Activated CD4-positive, alpha-beta T cell treated with anti-CD3 and anti-CD28 coated beads, Interleukin-2, Interleukin-4, amounts not matched to agents 100 ng/mL and 50 ng/mL, durations not matched to agents 16 hours and 8 hours (primary cell): ENCODE results near the gene PTPMT1.
A peak's percentile ranks its signal among the peaks of the same experiment; 100 is the strongest.

Experiments
- DNase-seq: peaks from one replicate; pipeline ENCODE4 v3.0.0-alpha.2; 2020; ENCODE audit warnings: low spot score

The PTPMT1 gene

GRCh38 chr11:47578524-47579494 lies 13.4 kb downstream of the PTPMT1 start, which contains the start of the genes KBTBD4 and NDUFS3:
TSS of gene KBTBD4 (minus strand) at chr11:47578970. CDS start at chr11:47578951, 19 bp downstream.
TSS of gene NDUFS3 (plus strand) at chr11:47579074. CDS start at chr11:47579092, 18 bp downstream.
- DNase-seq: peak; percentile 90

GRCh38 chr11:47583844-47584243 lies 18.4 kb downstream of the PTPMT1 start:
- no peak for DNase-seq

DNA sequence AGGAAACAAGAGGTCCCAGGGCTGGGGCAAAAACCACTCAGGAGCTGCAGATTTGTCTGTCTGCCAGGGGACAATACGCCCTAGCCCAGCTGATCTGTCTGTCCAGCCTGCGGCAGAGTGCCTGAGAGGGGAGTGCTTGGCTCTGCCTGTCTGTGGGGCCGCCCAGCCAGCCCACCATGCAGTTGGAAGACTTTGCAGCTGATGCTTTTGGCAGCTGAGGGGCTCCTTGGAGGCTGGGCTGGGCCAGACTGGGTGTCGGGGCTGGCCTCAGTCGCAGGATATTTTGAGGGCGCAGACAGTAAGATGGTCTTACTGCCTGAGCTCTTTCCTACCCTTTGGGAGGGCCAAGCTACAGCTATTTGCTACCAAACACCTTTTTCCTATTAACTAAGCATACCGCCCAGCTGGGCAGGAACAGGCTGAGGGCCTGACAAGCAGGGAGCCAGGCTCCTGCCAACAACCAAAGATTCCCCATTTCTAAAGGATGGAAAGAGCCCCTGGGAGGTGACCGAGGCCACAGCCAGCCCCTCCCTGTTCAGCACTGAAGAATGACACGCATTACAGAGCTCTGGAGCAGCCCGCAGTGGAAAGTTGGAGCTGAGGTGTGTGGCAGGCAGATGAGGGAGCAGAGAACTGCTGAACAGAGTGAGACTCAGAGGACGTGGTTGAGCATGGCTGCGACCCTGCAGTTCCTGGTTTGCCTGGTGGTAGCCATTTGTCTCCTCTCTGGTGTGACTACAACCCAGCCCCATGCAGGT lies 20.9 kb downstream of the PTPMT1 start, which contains the start of gene FAM180B:
Gene FAM180B (plus strand): TSS at position 581 of the 758 bp plus-strand sequence. CDS start 91 bp downstream, at position 672.
- no peak for DNase-seq

DNA sequence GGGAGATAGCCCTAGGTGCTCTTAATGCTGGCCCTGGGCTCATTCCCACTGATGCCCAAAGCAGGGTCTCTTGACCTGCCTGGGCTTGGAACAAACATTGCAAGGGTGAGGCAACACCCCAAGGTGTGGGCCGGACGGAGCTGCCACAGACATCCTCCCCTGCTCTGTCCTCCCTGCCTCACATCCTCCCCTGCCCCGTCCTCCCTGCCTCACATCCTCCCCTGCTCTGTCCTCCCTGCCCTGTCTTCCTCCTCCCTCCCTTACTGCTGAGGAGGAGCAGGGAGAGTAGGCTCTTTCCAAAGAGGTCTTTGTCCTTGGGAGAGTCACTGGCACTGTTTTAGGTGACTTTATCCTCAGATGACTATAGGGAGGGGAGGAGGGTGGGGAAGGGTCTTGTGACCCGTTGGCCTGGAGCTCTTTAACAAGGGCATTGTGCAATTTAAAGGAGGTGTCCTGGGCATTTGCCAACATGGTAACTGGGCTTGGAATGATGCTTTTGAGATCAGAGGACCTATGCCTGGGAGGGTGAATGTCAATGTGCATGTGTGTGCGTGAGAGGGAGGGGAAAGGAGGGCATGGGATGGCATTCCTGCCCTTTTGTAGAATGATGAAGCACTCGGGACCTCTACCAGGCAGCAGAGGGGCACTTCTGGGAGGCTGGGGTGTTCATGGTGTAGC lies 21.8 kb downstream of the PTPMT1 start:
- DNase-seq: no peak

GRCh38 chr11:47587723-47588326 lies 22.4 kb downstream of the PTPMT1 start:
- no peak for DNase-seq

GRCh38 chr11:47589118-47589517 lies 23.7 kb downstream of the PTPMT1 start:
- DNase-seq: no peak

DNA sequence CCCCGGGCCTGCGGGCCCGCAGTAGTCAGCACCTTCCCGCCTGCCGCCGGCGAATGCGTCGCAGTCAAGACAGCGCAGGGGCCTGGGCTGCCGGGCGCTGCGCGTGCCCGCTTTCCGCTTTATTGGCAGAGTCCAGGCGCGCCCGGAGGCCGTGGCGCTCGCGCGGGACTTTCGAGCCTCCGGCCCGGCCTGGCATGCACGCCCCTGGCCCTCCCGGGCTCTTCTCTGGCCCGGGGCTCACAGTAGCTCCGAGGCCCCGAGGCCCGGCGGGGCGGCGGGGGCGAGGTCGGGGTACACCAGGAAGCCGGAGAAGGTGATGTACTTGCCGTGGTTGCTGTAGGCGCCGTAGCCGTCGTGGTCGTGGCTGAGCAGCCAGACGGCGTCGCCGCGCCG lies 24.2 kb downstream of the PTPMT1 start:
- DNase-seq: no peak

- DNase-seq: no peak
Measured at GRCh38 chr11:47589977-47590861, 24.8 kb downstream of the PTPMT1 start.

GRCh38 chr11:47591764-47592163 lies 26.4 kb downstream of the PTPMT1 start:
- no peak for DNase-seq

GRCh38 chr11:47592251-47592650 lies 26.9 kb downstream of the PTPMT1 start:
- no peak for DNase-seq

- no peak for DNase-seq
Measured at GRCh38 chr11:47592970-47593369, 27.6 kb downstream of the PTPMT1 start.

- DNase-seq: no peak
Measured at GRCh38 chr11:47593492-47593933, 28.1 kb downstream of the PTPMT1 start.

GRCh38 chr11:47593934-47594855 lies 28.8 kb downstream of the PTPMT1 start, which contains the start of gene C1QTNF4:
TSS of gene C1QTNF4 (minus strand) at chr11:47594411. CDS start at chr11:47590810, 3,601 bp downstream.
- DNase-seq: no peak

DNA sequence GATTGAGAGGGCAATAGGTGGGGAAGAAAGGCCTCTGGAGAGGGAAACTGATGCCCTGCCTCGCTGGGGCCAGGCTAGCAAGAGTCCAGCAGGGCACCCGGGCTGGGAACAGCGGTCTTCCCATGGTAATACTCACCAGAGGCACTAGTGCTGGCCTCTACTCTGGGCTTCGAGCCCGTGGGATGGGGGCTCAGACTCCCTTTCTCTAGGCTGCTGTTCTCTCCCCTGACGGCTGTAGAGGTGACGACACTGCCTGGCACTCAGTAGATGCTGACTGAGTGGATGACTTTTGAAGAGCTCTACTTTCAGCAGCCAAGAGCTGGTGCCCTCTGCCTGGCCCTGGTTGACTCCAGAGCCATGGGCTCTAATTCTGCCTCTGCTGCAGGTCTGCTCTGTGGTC lies 29.6 kb downstream of the PTPMT1 start:
- DNase-seq: no peak

- DNase-seq: no peak
Measured at GRCh38 chr11:47595967-47596366, 30.6 kb downstream of the PTPMT1 start.

GRCh38 chr11:47599902-47600301 lies 34.5 kb downstream of the PTPMT1 start:
- DNase-seq: no peak

DNA sequence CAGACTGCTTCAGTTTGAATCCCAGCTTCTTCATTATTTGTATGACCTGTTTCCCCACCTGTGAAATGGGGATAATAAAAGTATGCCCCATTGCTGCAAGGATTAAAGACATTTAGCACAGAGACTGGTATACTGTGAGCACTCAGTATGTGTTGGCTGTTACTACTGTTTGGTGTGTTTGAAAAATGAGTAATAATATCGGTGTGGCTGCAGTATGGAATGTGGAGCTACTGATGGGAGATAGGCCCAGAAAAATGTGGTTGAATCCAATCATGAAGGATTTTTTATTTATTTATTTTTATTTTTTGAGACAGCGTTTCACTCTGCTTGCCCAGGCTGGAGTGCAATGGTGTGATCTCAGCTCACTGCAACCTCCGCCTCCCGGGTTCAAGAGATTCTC lies 37.9 kb downstream of the PTPMT1 start:
- no peak for DNase-seq

GRCh38 chr11:47605921-47606320 lies 40.5 kb downstream of the PTPMT1 start:
- DNase-seq: no peak

DNA sequence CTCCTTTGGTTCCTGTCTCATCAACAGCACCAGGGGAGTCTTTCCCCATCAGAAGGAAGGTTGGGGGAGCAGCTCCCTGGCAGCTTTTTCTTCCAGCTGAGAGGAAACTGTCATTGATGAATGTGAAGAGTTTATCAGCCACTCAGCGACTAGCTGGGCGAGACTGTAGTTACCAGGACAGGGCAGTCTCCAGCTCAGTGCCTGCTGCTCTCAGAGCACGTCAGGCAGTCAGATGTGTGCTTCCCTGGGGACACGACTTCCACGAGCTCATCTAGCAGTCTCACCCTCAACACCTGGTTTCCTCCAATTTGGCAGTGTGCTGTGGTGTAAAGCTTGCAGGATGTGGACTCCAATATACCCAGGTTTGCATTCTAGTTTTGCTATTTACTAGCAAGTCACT lies 41.3 kb downstream of the PTPMT1 start:
- DNase-seq: no peak
